Measurements from ENCODE around the gene HIBCH. TPM values are rescaled to one million over a fixed set of nuclear protein-coding genes. Genes with fewer than 3 reads are reported as not detected.
A peak's percentile ranks its signal among the peaks of the same experiment; 100 is the strongest.

Gene HIBCH
- total RNA-seq, 2 donors from 2014 or later: 30.2 to 32.0 TPM

DNA sequence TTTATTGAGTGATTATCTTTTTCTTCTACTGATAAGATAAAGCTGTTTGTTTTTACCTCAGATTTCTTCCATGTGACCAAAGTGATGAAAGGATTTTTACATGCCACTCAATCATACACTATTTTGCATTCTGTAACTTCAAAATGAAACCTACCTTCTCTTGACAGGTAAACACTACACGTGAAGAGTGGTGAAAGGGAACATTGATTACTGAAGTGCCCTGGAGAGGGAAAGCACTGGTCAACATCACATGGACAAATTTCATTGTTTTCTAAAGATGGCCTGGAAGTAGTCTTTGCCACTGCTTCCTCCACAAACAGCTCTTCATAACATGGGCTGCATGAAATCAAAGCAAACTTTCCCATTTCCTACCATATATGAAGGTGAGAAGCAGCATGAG is 120.1 kb downstream of the HIBCH start:
- no peak for DNase-seq (ENCODE audit: low spot score in 2 of 2)
- H3K27ac Mint-ChIP-seq: no peak overlapping the region

GRCh38 chr2:190199109-190199508 is 120.5 kb downstream of the HIBCH start:
- Mint-ChIP-seq H3K9me3 (no peaks in the 10 kb centered on the region), H3K27ac (peak overlapping the region in 1 of 2 donors; percentile 72), H3K36me3 (peaks cover 11 to 19% of the 10 kb centered on the region in 2 donors)
- ATAC-seq (no peak), DNase-seq (ENCODE audit: low spot score in 2 of 2) (no peak)

More for the DNA sequence above, 120.1 kb downstream of the HIBCH start:
- H3K9me3 Mint-ChIP-seq: no peaks in the 10 kb centered on the region
- H3K36me3 Mint-ChIP-seq: peaks cover 11 to 24% of the 10 kb centered on the region in 2 donors
- ATAC-seq: no peak

GRCh38 chr2:190197143-190197720 is 122.4 kb downstream of the HIBCH start:
- DNase-seq (ENCODE audit: low spot score in 2 of 2): no peak
- Mint-ChIP-seq H3K27ac (no peak overlapping the region), H3K9me3 (no peaks in the 10 kb centered on the region), H3K36me3 (peaks cover 11 to 19% of the 10 kb centered on the region in 2 donors)
- no peak for ATAC-seq

DNA sequence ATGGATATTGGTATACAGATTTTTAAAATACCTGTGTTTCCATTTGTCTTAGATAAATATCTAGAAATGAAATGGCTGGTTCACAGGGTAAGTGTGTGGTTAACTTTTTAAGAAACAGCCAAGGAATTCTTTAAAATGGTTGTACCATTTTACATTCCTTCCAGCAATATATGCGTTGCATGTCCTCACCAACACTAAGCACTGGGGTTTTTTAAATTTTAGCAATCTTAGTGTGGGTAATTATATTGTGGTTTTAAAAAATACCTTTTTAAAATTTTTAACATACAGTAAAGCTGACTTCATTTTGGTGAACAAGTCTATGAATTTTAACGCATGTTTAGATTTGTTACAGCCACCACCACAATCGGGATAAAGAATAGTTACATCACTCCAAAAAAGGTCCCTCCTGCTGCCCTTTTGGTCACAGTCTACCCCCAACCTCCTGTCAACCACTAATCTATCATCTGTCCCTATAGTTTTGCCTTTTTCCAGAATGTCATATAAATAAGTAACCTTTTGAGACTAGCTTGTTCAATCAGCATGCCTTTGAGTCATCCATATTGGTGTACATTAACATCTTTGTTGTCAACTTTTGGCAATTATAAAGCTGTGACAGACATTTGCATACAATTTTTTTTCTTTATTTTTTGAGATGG is 129.0 kb downstream of the HIBCH start:
- no peaks in the 10 kb centered on the region for H3K9me3 Mint-ChIP-seq
- DNase-seq (ENCODE audit: low spot score in 2 of 2) (no peak), ATAC-seq (no peak)
- H3K36me3 Mint-ChIP-seq: no peaks in the 10 kb centered on the region
- H3K27ac Mint-ChIP-seq: no peak overlapping the region

- DNase-seq (ENCODE audit: low spot score in 2 of 2): no peak
- Mint-ChIP-seq H3K27ac (no peak overlapping the region), H3K9me3 (no peaks in the 10 kb centered on the region), H3K36me3 (no peaks in the 10 kb centered on the region)
- no peak for ATAC-seq
Measured at GRCh38 chr2:190188289-190188688, 131.3 kb downstream of the HIBCH start.

GRCh38 chr2:190186238-190186637 is 133.4 kb downstream of the HIBCH start:
- no peaks in the 10 kb centered on the region for H3K36me3 Mint-ChIP-seq
- no peak overlapping the region for H3K27ac Mint-ChIP-seq
- ATAC-seq: no peak
- no peaks in the 10 kb centered on the region for H3K9me3 Mint-ChIP-seq
- no peak for DNase-seq (ENCODE audit: low spot score in 2 of 2)

DNA sequence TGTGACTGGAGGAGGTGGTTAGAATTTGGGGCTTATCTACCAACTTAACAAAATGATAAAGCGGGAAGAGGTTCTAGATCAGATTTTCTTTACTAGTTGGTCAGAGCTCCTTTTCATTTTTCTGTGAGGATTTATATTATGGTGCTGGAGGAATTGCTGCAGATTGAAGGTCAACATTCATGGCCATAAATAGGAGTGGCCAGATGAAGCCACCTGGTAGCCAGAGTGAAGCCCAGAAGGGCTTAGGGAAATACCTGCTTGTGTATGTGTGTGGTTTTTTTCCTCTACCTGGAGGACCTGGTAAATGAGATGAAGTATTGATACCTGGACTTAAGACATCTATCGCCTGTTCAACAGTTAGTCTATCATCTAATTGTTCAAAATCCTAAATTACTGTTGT is 134.2 kb downstream of the HIBCH start:
- H3K36me3 Mint-ChIP-seq: no peaks in the 10 kb centered on the region
- no peaks in the 10 kb centered on the region for H3K9me3 Mint-ChIP-seq
- ATAC-seq: no peak
- DNase-seq (ENCODE audit: low spot score in 2 of 2): no peak
- no peak overlapping the region for H3K27ac Mint-ChIP-seq

DNA sequence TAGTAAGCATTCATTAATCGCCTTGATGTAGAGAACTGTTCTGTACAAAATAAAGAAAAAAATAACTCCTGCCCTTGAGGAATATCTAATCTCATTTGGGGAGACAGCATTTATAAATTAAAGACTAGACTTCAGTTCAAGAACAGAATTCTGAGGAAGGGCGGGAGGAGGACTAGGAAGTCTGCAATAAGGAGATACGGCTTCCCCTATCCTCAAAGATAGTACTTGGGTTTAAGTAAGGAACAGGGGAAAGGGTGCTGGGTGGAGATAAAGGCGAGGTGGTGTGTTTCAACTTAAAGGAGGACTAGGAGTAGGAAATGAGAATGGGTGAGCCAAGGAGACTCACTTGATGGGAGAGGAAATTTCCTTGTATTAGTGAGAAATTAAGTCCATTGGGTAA is 135.2 kb downstream of the HIBCH start:
- H3K27ac Mint-ChIP-seq: peak overlapping the region in 1 of 2 donors; percentile 77
- DNase-seq (ENCODE audit: low spot score in 2 of 2) (no peak), ATAC-seq (no peak)
- H3K36me3 Mint-ChIP-seq: peaks cover 0 to 5% of the 10 kb centered on the region in 2 donors
- no peaks in the 10 kb centered on the region for H3K9me3 Mint-ChIP-seq

- no peak for ATAC-seq
- H3K9me3 Mint-ChIP-seq: no peaks in the 10 kb centered on the region
Measured at GRCh38 chr2:190183539-190183938, 136.1 kb downstream of the HIBCH start.

GRCh38 chr2:190182071-190182524 is 137.5 kb downstream of the HIBCH start:
- DNase-seq (ENCODE audit: low spot score in 2 of 2) (no peak), ATAC-seq (no peak)
- no peaks in the 10 kb centered on the region for H3K9me3 Mint-ChIP-seq
- peaks cover 0 to 6% of the 10 kb centered on the region in 2 donors for H3K36me3 Mint-ChIP-seq
- H3K27ac Mint-ChIP-seq: no peak overlapping the region

More at GRCh38 chr2:190183539-190183938, 136.1 kb downstream of the HIBCH start:
- Mint-ChIP-seq H3K36me3 (peaks cover 0 to 6% of the 10 kb centered on the region in 2 donors), H3K27ac (no peak overlapping the region)
- DNase-seq (ENCODE audit: low spot score in 2 of 2): no peak

DNA sequence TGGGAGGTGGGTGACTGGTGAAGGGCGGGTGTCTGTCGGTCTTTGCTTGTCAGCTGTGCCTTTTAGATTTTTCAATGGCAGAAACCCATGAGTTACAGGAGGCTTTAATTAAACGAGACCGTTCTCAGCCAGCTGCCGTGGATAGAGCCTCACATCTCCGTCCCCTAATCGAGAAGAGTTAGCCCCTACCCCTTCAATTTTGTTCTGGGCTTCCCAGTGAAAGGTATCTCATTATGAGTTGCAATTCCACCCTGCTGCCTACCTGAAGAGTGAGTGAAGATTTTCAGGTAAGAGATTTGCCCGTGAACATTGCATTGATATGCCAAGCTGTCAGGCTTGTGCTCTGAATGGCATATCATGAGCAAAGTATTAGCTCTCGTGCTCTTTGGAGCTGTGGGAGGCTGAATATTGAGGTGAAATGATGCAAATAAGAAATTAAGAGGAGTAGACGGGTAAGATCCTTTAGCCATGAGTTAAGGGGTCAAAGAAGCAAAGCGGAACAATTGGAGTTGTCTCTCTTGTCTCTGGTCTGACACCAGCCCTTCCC is 138.4 kb downstream of the HIBCH start:
- ATAC-seq (no peak), DNase-seq (ENCODE audit: low spot score in 2 of 2) (no peak)
- Mint-ChIP-seq H3K36me3 (peaks cover 0 to 6% of the 10 kb centered on the region in 2 donors), H3K27ac (no peak overlapping the region), H3K9me3 (no peaks in the 10 kb centered on the region)

DNA sequence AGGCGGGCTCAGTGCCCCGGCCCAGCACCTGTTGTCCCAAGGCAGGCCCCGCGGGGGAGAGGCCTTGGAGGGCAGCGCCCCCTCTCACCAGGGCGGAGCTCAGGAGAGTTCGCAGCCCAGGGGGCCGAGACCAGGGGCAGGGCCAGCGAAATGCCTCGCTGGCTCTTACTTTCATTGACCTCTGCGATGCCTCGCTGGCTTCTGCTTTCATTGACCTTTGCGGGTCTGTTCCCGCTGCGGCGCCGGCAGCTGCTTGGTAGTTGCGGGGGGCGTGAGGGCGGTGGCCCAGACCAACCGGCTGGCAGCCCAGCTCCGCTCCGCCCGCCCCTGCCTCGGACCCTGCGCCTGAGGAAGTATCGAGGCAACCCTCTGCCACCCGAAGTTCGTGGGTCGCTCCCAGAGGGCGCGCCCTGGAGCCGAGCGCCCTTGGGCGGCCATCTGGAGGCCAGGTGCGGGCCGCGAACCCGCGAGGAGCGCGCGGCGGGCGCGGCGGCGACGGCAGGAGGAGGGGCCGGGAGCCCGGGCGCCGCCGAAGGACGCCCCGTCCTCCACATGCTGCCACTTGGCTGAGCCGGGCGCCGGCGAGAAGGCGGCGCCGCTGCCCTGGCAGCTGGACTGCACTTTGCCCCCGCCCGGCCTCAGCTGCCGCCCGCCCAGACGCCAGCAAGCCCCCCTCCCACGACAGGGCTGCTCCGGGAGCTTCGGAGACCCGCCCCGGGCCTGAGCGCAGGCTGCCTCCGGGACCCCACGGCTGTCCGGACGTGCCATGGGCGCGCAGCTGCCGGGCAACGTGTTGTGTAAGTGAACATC is 139.1 kb downstream of the HIBCH start:
- Mint-ChIP-seq H3K9me3 (no peaks in the 10 kb centered on the region), H3K27ac (no peak overlapping the region), H3K36me3 (peaks cover 0 to 6% of the 10 kb centered on the region in 2 donors)
- DNase-seq (ENCODE audit: low spot score in 2 of 2) (peak; percentile 31 to 55), ATAC-seq (peak; percentile 74 to 79)

DNA sequence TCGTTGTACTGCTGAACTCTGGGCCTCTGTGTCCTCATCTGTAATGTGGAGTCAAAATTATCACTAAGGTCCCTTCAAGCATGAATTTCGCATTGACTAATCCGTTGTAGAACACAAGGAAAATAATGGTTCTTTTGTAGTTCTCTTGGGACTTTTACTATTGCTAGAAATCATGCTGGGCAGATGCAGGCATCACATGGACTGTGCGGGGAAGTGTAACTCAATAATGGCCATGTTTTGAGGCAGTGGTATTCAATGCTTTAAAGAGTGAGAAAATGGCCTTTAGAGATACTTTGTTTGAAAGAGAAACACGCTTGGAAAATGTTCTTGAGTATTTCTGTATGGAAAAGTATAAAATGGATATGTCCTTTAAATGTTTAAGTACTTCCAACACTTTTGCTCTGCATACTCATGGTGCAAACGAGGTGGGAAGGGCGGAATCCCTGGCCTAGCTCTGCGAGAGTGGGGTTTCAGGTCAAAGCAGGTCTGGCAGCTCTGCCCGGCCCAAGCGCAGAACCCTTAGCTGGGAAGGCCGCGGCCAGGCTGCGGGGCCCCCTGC is 139.8 kb downstream of the HIBCH start:
- no peaks in the 10 kb centered on the region for H3K9me3 Mint-ChIP-seq
- no peak for ATAC-seq
- no peak for DNase-seq (ENCODE audit: low spot score in 2 of 2)
- H3K36me3 Mint-ChIP-seq: peaks cover 0 to 6% of the 10 kb centered on the region in 2 donors
- no peak overlapping the region for H3K27ac Mint-ChIP-seq

- Mint-ChIP-seq H3K9me3 (peaks cover 6 to 10% of the 10 kb centered on the region in 2 donors), H3K27ac (no peak overlapping the region)
- no peak for ATAC-seq
Measured at GRCh38 chr2:190178066-190178722, 141.4 kb downstream of the HIBCH start.

DNA sequence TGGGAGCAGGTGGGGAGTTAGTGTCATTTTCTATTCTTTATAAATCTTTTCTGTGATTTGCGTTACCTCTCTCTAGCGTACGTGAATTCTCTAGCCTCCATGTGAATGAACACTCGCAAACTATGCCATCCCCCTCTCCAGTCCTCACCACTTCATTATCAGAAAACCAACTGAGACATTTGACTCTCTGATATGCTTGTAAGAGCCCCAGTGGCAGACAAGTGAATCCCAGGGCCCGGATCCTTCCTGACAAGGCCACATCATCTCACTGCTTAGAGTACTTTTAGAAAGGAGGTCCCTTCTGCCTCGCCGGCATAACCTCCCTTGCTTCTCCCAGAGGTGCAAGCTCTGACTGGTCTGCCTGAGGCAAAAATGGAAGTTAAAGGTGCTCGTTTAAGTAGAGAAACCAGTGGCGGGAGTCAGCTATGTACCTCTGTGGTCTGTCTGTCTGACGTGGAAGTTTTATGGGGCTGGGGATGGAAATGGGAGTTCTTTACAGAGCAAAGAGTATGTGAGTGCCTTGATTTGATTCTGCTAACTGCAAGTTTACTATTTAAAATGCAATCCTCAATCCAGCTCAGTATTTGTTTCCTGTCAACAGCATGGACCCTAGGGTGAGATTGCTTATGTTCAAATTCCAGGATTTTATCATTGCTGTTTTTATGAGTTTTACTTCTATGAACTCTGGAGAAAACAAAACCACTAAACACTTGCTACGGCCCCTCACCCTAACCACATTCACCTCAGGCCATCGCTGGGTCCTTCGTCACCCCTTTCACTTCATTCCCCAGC is 142.2 kb downstream of the HIBCH start:
- Mint-ChIP-seq H3K36me3 (peaks cover 6 to 12% of the 10 kb centered on the region in 2 donors), H3K27ac (no peak overlapping the region), H3K9me3 (peaks cover 6 to 10% of the 10 kb centered on the region in 2 donors)
- DNase-seq (ENCODE audit: low spot score in 2 of 2): no peak
- no peak for ATAC-seq

More at GRCh38 chr2:190178066-190178722, 141.4 kb downstream of the HIBCH start:
- H3K36me3 Mint-ChIP-seq: peaks cover 6 to 12% of the 10 kb centered on the region in 2 donors
- no peak for DNase-seq (ENCODE audit: low spot score in 2 of 2)

Data from activated naive CD4-positive, alpha-beta T cell treated with anti-CD3 and anti-CD28 coated beads, Interleukin-2, amount 50 U/mL, for 72 hours (primary cell).